Activated T-helper 1 cell treated with anti-CD3 and anti-CD28 coated beads, Interleukin-12 subunit alpha, Interleukin-12 subunit beta, Interleukin-2, Interleukin-4 antibody, amounts not matched to agents 30 ng/mL and 10 ng/mL and 1 ng/mL, durations not matched to agents 14 hours and 24 hours and 36 hours (primary cell): ENCODE results near the gene MFAP3L. TPM values are rescaled to one million over a fixed set of nuclear protein-coding genes. Genes with fewer than 3 reads are reported as not detected.

Experiments used
- DNase-seq: peaks from one replicate; pipeline ENCODE4 v3.0.0; 2021; ENCODE audit warnings: low spot score
- H3K27ac Mint-ChIP-seq: one replicate; pipeline ENCODE4 v1.8.0; 2021; ENCODE audit warnings: mild to moderate bottlenecking, mixed read lengths
- H3K27me3 Mint-ChIP-seq: one replicate; pipeline ENCODE4 v1.8.0; 2022; ENCODE audit warnings: mild to moderate bottlenecking, moderate library complexity, mixed read lengths; ENCODE audit not compliant: insufficient read depth
- H3K36me3 Mint-ChIP-seq: one replicate; pipeline ENCODE4 v1.8.0; 2021; ENCODE audit warnings: low read depth, mixed read lengths
- H3K4me1 Mint-ChIP-seq: one replicate; pipeline ENCODE4 v1.8.0; 2021; ENCODE audit warnings: low read depth, mixed read lengths
- H3K4me3 Mint-ChIP-seq: one replicate; pipeline ENCODE4 v1.8.0; 2021; ENCODE audit warnings: mild to moderate bottlenecking, moderate library complexity, mixed read lengths
- H3K9me3 Mint-ChIP-seq: one replicate; pipeline ENCODE4 v1.8.0; 2021; ENCODE audit warnings: mixed read lengths
- intact Hi-C: fragments of 100-400 bp; cut with micrococcal nuclease; formaldehyde crosslinking; loops from one replicate; pipeline ENCODE4 v1.15.1; 2024
- total RNA-seq: library from RNA; stranded (reverse); gene quantifications from 2 replicates; pipeline ENCODE4 v1.2.3, GENCODE V29; 2022

Gene MFAP3L
- total RNA-seq, 1 donor from 2014 or later = 0.47 TPM

- Mint-ChIP-seq H3K27ac (no peak overlapping the region), H3K9me3 (no peaks in the 10 kb centered on the region), H3K36me3 (no peaks in the 10 kb centered on the region), H3K4me3 (no peak overlapping the region), H3K4me1 (no peaks in the 10 kb centered on the region), H3K27me3 (peaks cover 2% of the 10 kb centered on the region)
- intact Hi-C loops = no loop called here
- no peak for DNase-seq
Observed at GRCh38 chr4:169996379-169997240, 29.6 kb downstream of the MFAP3L start.

- Mint-ChIP-seq H3K27ac (no peak overlapping the region), H3K4me3 (no peak overlapping the region), H3K27me3 (peaks cover 2% of the 10 kb centered on the region), H3K9me3 (no peaks in the 10 kb centered on the region), H3K36me3 (no peaks in the 10 kb centered on the region), H3K4me1 (peaks cover under 1% of the 10 kb centered on the region)
- intact Hi-C loops = no loop called here
- no peak for DNase-seq
Observed at GRCh38 chr4:169993531-169993930, 32.7 kb downstream of the MFAP3L start.

GRCh38 chr4:169988252-169988651 lies 37.9 kb downstream of the MFAP3L start:
- DNase-seq = no peak
- no peak overlapping the region for H3K27ac Mint-ChIP-seq
- peaks cover 16% of the 10 kb centered on the region for H3K4me1 Mint-ChIP-seq
- H3K4me3 Mint-ChIP-seq = no peak overlapping the region
- intact Hi-C loops = loop anchor here (5.0 kb wide), 1 partner anchor 371 kb away; no protein-coding TSS in a partner anchor
- H3K9me3 Mint-ChIP-seq = no peaks in the 10 kb centered on the region
- H3K27me3 Mint-ChIP-seq = peaks cover 5% of the 10 kb centered on the region
- no peaks in the 10 kb centered on the region for H3K36me3 Mint-ChIP-seq

- Mint-ChIP-seq H3K36me3 (no peaks in the 10 kb centered on the region), H3K27me3 (peaks cover 5% of the 10 kb centered on the region), H3K4me1 (peaks cover 16% of the 10 kb centered on the region), H3K27ac (no peak overlapping the region), H3K9me3 (no peaks in the 10 kb centered on the region), H3K4me3 (no peak overlapping the region)
- intact Hi-C loops = loop anchor here (1.0 to 5.0 kb wide), 2 partner anchors 39 to 370 kb away; partner anchors contain the start of gene MFAP3L
- DNase-seq = no peak
Observed at GRCh38 chr4:169987327-169988228, 38.6 kb downstream of the MFAP3L start.

GRCh38 chr4:169986369-169986768 lies 39.8 kb downstream of the MFAP3L start:
- no peak for DNase-seq
- Mint-ChIP-seq H3K4me1 (peaks cover 16% of the 10 kb centered on the region), H3K27me3 (peaks cover 5% of the 10 kb centered on the region), H3K27ac (no peak overlapping the region), H3K36me3 (no peaks in the 10 kb centered on the region), H3K9me3 (no peaks in the 10 kb centered on the region), H3K4me3 (no peak overlapping the region)
- intact Hi-C loops = loop anchor here (5.0 kb wide), 1 partner anchor 369 kb away; no protein-coding TSS in a partner anchor

GRCh38 chr4:169985881-169986280 lies 40.3 kb downstream of the MFAP3L start:
- Mint-ChIP-seq H3K4me1 (peaks cover 16% of the 10 kb centered on the region), H3K9me3 (no peaks in the 10 kb centered on the region), H3K27ac (no peak overlapping the region), H3K27me3 (peaks cover 5% of the 10 kb centered on the region), H3K4me3 (no peak overlapping the region), H3K36me3 (no peaks in the 10 kb centered on the region)
- intact Hi-C loops = loop anchor here (5.0 kb wide), 1 partner anchor 369 kb away; no protein-coding TSS in a partner anchor
- DNase-seq = no peak

- no peaks in the 10 kb centered on the region for H3K36me3 Mint-ChIP-seq
- H3K27me3 Mint-ChIP-seq = peaks cover 7% of the 10 kb centered on the region
- no peak for DNase-seq
- H3K4me3 Mint-ChIP-seq = no peak overlapping the region
- intact Hi-C loops = loop anchor here (5.0 kb wide), 1 partner anchor 367 kb away; no protein-coding TSS in a partner anchor
- H3K4me1 Mint-ChIP-seq = peaks cover 16% of the 10 kb centered on the region
- H3K9me3 Mint-ChIP-seq = no peaks in the 10 kb centered on the region
- no peak overlapping the region for H3K27ac Mint-ChIP-seq
Observed at GRCh38 chr4:169984745-169985144, 41.5 kb downstream of the MFAP3L start.

GRCh38 chr4:169984173-169984572 lies 42.0 kb downstream of the MFAP3L start:
- no peak for DNase-seq
- Mint-ChIP-seq H3K27ac (no peak overlapping the region), H3K4me1 (peaks cover 16% of the 10 kb centered on the region), H3K4me3 (no peak overlapping the region), H3K9me3 (no peaks in the 10 kb centered on the region), H3K36me3 (no peaks in the 10 kb centered on the region), H3K27me3 (peaks cover 7% of the 10 kb centered on the region)
- intact Hi-C loops = no loop called here

GRCh38 chr4:169976951-169977350 lies 49.2 kb downstream of the MFAP3L start:
- Mint-ChIP-seq H3K4me1 (no peaks in the 10 kb centered on the region), H3K4me3 (no peak overlapping the region), H3K27ac (no peak overlapping the region), H3K36me3 (no peaks in the 10 kb centered on the region), H3K9me3 (no peaks in the 10 kb centered on the region), H3K27me3 (peaks cover 2% of the 10 kb centered on the region)
- DNase-seq = no peak
- intact Hi-C loops = no loop called here

GRCh38 chr4:169975838-169976796 lies 50.1 kb downstream of the MFAP3L start:
- DNase-seq = no peak

GRCh38 chr4:169975131-169975837 lies 50.9 kb downstream of the MFAP3L start:
- Mint-ChIP-seq H3K4me1 (no peaks in the 10 kb centered on the region), H3K4me3 (no peak overlapping the region), H3K36me3 (no peaks in the 10 kb centered on the region), H3K9me3 (no peaks in the 10 kb centered on the region), H3K27ac (no peak overlapping the region), H3K27me3 (no peaks in the 10 kb centered on the region)
- no peak for DNase-seq
- intact Hi-C loops = no loop called here

More at GRCh38 chr4:169975838-169976796, 50.1 kb downstream of the MFAP3L start:
- H3K9me3 Mint-ChIP-seq = no peaks in the 10 kb centered on the region
- H3K4me3 Mint-ChIP-seq = no peak overlapping the region
- no peaks in the 10 kb centered on the region for H3K36me3 Mint-ChIP-seq
- intact Hi-C loops = no loop called here
- peaks cover 2% of the 10 kb centered on the region for H3K27me3 Mint-ChIP-seq
- H3K27ac Mint-ChIP-seq = no peak overlapping the region
- no peaks in the 10 kb centered on the region for H3K4me1 Mint-ChIP-seq
